GM18517 (cell line): ENCODE data around the gene ARHGEF38.
A peak's percentile ranks its signal among the peaks of the same experiment; 100 is the strongest.

ENCODE experiments used
- ATAC-seq: cut with Tn5 transposase; IDR thresholded peaks from one replicate; pipeline ENCODE4 v1.9.1; 2021; ENCODE audit warnings: mild to moderate bottlenecking, moderate library complexity; ENCODE audit not compliant: unreplicated experiment

The ARHGEF38 gene

DNA sequence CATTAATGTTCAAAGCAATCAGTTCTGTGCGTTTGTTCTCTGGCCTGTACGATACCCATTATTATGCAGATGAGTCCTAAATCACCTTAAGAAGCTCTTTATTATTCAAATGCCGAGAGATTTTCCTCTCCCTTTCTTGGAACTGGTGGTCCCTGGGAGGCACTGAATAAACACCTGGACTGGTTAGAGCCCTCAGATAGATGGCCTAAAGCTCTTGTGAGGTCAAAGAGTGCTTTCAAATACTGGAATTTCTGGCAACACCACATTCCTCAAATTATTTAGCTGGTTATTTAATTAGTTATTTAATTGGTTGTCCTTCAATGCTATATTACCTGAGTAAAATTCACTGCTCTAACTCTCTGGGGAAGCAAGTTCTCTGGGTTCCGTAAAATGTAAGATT is 3.0 kb downstream of the ARHGEF38 start:
- ATAC-seq = no peak

GRCh38 chr4:105556206-105556605 is 3.8 kb downstream of the ARHGEF38 start:
- ATAC-seq = no peak

DNA sequence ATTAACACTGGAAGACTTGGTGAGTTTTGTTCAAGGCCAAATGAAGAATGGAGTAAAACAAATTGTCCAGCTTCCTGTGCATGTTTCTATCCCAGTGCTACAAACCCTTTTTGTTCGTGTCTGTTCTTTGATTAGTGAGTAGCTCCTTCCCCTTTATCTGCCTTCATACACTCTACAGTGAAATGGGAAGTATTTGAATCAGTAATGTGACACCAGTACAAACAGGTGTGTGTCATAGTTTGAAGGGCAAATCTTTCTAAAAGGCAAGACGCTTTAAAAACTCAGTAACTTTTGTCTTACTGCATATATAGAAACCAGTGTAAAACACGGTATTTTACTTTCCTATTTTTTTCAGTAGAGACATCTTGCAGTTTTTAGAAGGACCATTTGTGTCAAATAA is 5.9 kb downstream of the ARHGEF38 start:
- no peak for ATAC-seq

DNA sequence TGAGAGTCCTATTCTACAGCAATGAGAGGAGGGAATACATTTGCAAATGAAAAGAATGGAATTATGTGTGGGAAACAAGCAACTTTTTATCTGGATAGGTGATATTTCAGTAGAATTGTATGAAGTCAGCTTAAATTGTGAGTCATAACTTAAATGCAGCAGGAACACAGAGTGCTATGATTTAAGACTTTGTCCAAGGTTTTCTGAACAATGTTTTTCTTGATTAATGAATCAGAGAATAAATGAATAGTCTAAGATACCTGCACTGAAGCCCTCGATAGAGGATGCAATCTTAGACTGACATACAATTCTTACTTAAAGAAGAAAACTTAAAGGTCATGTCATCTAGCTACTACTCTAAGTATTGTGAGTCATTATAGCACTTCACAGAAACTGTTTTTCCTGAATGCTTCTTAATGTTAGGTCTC is 8.0 kb downstream of the ARHGEF38 start:
- no peak for ATAC-seq

- ATAC-seq = no peak
Measured at GRCh38 chr4:105563352-105563751, 10.9 kb downstream of the ARHGEF38 start.

DNA sequence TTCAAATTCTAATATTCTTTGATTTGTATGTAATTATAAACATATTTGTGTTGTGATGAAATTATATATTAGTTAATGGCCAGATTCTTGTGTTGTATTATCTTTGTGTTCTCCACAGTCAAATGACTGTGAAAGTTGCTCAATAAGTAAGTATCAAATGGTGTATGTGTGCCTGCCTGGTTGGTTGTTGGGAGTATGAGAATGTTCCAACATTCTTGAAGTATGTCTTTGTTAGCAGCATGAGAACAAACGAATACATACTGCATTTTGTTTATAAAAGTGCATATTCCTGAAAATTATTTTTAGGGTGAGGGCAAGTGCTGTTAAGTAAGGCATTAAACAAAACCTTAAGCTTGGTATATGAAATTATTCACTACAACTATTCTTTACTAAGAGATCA is 16.2 kb downstream of the ARHGEF38 start:
- no peak for ATAC-seq

GRCh38 chr4:105569057-105569865 is 16.8 kb downstream of the ARHGEF38 start:
- no peak for ATAC-seq

DNA sequence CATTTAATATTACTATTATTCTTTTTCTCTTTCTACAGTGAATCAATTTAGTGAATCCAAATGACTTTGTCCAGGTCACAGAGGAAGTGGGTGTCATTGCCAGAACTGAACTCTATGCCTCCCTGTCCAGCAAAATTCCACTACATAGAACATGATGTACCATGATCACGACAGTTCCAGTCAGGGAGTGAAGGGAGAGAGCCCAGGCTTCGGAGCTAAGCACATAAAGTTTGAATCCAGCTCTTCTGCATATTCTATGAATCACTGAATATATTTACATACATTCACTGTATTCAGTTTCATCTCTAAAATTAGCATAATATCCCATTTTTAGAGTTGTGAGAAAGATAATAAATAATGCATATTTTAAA is 17.4 kb downstream of the ARHGEF38 start:
- no peak for ATAC-seq

DNA sequence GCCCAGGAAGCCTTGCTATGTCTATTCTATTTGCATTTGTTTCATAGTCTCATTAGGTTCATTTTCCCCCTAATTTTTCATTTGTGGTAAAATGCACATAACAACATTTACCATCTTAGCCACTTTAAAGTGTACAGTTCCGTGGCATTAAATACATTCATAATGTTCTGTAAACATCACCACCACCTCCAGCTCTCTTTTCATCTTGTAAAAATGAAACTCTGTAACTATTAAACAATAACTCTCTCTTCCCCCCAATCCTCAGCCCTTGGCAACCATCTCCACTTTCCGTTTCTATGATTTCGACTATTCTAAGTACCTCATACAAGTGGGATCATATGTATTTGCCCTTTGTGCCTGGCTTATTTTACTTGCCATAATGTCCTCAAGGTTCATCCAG is 19.9 kb downstream of the ARHGEF38 start:
- ATAC-seq = no peak

DNA sequence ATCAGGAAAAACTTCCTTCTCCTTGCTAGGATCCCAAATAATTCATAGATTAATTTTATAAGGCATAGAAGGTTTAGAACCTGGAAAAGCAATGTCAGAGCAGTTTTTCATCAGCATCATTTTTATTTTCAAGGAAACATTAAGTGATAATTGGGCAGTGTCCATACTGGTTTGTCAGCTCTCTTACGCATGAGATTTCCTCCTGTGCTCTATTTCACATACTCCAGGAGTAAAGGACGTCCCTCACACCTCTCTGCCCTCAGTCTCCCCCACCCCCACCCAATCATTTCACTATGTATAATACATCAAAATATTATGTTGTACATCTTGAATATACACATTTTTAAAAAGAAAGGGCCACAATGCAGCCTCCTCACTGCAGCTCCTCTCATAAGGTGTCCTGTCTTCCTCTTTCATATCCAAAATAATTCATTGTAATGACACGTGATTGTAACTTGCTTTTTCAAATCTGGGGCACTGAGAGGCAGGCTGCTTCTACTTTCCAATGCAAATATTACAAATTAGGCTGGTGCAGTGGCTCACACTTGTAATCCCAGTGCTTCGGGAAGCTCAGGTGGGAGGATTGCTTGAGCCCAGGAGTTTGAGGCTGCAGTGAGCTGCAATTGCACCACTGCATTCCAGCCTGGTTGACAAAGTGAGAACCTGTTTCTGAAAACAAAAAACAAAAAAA is 34.4 kb downstream of the ARHGEF38 start:
- no peak for ATAC-seq

- no peak for ATAC-seq
Measured at GRCh38 chr4:105587841-105588240, 35.4 kb downstream of the ARHGEF38 start.

DNA sequence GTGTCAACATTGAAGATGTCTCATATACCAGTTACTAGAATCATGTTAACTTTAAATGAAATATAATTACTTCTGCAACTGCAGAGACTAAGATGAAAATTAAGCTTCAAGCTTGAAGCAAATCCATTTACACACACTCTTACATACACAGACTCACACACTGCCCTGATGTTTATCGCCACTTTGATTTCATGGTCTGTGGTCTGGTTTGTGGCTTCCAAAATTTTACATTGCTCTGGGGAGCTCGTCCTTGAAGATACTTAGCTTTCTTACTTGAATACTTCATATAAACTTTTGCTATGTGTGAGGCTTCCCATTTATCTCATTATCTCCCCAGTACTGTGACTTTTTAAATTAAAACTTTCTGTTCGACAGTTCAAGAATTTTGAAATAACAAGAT is 35.8 kb downstream of the ARHGEF38 start:
- no peak for ATAC-seq

DNA sequence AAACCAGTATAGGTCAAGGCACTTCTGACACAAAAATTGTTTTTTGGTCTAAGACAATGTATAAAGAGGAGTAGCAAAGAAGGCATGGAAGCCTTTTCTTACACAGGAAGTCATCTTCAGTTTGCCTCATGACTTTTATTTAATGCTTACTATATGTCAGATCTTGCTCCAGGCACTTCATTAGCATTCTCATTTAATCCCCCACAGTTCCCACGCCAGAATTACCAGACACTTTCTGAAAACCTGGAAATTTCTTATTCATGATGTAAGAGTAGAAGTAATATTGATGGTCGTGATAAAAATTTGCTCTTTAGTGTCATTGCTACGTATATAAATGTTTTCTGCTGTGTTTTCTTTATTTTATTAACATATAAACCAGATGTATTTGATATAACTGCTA is 39.2 kb downstream of the ARHGEF38 start:
- no peak for ATAC-seq

DNA sequence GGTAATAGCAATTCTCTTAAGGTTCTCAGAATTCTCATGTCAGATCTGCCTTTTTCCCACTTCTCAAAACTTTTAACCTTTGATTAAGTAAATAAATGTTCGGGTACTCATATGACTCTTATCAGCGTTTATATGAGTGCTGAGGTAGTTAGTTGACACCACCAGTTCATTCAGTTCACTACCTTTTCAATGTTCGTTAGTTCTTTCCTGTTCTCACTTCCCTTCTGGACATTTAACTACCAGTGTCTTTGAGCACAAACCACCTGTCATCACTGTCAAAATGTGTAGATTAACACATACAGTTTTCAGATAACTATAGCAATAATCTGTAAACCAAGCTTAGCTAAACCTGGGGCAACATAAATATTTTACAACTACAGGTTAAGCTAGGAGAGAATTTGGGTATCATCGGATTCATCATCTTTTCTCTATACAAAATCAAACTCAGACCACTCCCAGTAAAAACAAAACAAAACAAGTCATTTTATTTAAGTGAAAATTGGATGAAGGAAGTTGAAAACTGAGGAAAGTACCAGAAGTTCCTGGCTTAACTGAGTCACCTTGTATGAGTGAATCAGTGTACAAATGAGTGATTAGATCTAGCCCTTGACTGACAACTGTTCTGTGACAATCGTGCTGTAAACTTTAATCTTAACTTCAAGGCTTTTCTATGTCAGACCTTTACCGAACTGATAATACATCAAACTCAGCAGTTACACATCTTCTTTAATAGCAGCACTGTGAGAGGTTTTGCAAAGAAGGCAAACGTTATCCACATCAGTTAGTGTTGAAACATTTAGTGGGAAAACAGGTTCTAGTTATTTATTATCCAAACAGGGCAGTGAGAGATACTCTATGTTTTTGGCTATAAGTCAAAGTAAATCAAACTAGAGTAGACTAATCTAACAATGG is 41.9 kb downstream of the ARHGEF38 start:
- ATAC-seq = peak; percentile 90

DNA sequence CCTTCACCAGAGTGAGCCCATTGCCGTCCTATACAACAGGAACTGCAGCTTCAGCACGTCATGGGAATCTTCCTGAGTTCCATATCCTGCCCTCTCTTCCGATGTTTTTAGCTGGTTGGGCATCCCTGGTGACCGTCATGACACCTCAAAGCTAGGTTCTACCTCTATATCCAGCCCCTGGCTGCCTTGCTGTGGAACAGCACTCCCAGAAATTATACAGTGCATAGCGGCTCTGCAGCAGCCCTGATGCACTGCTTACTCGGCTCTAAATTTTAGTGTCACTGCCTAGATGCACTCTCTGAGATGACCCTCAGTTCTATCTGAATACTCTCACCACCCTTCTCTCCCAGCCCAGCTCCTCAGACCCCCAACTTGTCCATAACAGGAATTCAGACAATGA is 44.3 kb downstream of the ARHGEF38 start:
- ATAC-seq = no peak

DNA sequence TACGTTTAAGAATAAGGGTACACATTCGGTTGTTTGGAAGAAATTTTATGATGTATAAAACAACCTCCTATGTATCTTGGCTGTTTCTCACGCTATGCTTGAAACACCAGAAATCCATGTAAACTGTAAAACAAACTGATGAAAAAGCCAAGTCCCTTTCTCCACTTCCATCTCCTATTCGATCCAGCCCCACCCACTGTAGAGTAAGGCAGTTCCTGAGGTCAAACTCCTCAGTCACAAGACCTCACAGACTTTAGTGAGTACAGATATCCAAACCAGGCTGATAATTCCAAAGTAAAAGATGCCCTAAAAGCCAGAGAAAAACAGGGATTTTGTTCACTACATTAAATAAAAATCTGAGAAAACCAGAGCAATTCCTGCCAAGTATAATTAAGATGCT is 45.6 kb downstream of the ARHGEF38 start:
- no peak for ATAC-seq

GRCh38 chr4:105598787-105599186 is 46.4 kb downstream of the ARHGEF38 start:
- no peak for ATAC-seq

GRCh38 chr4:105599482-105599881 is 47.1 kb downstream of the ARHGEF38 start:
- ATAC-seq = no peak

GRCh38 chr4:105599932-105600655 is 47.7 kb downstream of the ARHGEF38 start:
- no peak for ATAC-seq

DNA sequence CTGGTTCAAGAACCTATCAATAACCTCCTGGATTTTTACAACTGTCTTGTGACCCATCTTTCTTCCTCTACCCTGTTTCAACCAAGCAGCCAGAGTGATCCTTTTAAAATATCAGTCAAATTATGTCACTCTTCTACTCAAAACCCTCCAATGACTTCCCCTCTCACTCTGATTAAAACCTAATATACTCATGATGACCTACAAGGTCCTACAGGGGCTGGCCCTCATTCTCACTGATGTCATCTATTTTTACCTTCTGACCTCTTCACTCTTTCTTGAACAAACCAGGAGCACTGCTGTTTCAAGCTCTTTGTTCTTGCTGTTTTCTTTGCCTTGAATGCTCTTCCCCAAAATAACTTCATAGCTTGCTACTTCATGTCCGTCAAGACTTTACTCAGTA is 48.5 kb downstream of the ARHGEF38 start:
- ATAC-seq = no peak

DNA sequence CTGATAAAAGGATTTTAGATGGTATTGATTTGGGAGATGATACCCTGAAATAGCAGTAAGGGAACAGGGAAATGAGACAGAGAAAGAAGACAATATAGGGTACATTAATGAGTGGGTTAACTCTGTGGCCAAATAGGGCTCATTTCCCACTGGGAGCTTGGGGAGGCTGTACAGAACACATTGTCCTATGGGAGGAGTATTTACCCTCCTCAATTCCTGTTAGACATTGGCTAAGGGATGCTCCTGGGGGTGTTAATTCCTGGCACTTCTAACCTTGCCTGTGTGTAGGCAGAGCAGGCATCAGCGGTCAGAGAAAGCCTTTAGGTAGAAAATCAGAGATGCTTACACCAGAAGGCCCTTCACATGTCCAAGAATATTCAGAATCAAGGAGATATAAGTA is 49.0 kb downstream of the ARHGEF38 start:
- no peak for ATAC-seq
